ENCODE data around the gene MAST2.

The MAST2 gene

DNA sequence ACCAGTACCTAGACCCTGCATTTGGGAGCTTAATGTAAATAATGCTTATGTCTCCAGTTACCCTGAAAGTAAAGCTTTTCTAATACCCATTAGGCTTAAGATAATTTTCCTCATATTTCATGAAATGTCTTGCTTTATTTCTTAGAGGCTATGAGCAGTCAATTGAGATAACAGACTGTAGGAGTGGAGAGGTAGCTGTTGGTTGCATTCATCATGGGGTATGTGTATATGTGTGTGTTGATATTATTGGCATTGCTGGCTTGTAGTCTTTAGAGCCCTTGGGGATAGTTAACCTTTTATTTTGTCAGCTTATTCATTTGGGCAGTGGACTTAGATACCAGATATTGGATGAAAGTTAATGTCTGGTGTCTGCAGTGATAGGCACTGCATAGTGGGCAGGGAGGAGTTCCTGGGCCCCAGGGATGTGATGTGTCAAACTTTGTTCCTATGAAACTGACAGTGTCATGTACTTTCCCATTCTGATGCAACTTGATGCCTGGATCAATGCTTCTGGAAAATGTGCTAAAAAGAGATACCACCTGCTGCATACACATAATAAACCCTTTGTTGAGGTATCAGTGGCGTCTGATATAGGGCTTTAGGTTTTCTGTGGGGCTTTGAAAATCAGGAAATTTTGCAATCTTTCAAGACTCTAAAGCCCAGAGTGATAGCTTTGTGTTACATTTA lies 83.9 kb downstream of the MAST2 start:
- peaks cover 0 to 2% of the 10 kb centered on the region in 2 experiments for H3K36me3 ChIP-seq (ENCODE audit: control insufficient read depth in 1 of 2, insufficient read depth in 2 of 2, low read length in 2 of 2)
- no peak overlapping the region for H2BK120ac ChIP-seq (ENCODE audit: insufficient read depth, low read length, poor library complexity)
- H4K91ac ChIP-seq (ENCODE audit: low read depth, low read length): no peak overlapping the region
- no peak overlapping the region for H3K14ac ChIP-seq (ENCODE audit: low read length)
- H3K4me3 ChIP-seq (ENCODE audit: low read depth, low read length): no peak overlapping the region
- no peak overlapping the region for H4K8ac ChIP-seq (ENCODE audit: low read depth, low read length)
- H3K4me1 ChIP-seq (ENCODE audit: control insufficient read depth in 1 of 2, insufficient read depth in 2 of 2, low read length in 2 of 2): peaks cover 2 to 3% of the 10 kb centered on the region in 2 experiments
- DNase-seq: no peak
- no peak overlapping the region for H2AFZ ChIP-seq (ENCODE audit: insufficient read depth, low read length, poor library complexity)
- H3K4ac ChIP-seq (ENCODE audit: low read depth, low read length): no peak overlapping the region
- H3K27me3 ChIP-seq (ENCODE audit: insufficient read depth, low read length): no peaks in the 10 kb centered on the region
- H2BK5ac ChIP-seq (ENCODE audit: low read depth, low read length, poor library complexity): no peak overlapping the region
- H3K79me1 ChIP-seq (ENCODE audit: low read length): peaks cover 8% of the 10 kb centered on the region
- H3K27ac ChIP-seq (ENCODE audit: low read depth, low read length): no peak overlapping the region
- no peak overlapping the region for H3K23ac ChIP-seq (ENCODE audit: low read length)
- no peaks in the 10 kb centered on the region for H3K9me3 ChIP-seq (ENCODE audit: insufficient read depth, low read depth, low read length)
- no peak overlapping the region for H3K18ac ChIP-seq (ENCODE audit: low read length)
- H4K12ac ChIP-seq (ENCODE audit: low read depth, low read length): no peak overlapping the region
- WGBS (ENCODE audit: extremely low coverage, insufficient coverage, insufficient read length): no CpG with 5 or more reads among the region's 1 CpG
- H3K9ac ChIP-seq (ENCODE audit: low read length): no peak overlapping the region
- H2AK5ac ChIP-seq (ENCODE audit: low read length): no peak overlapping the region
- peaks cover 4% of the 10 kb centered on the region for H3K79me2 ChIP-seq (ENCODE audit: control insufficient read depth, insufficient read depth, low read length, poor library complexity)
- H3K4me2 ChIP-seq (ENCODE audit: low read length): no peak overlapping the region
- H2BK12ac ChIP-seq (ENCODE audit: low read length): no peak overlapping the region

DNA sequence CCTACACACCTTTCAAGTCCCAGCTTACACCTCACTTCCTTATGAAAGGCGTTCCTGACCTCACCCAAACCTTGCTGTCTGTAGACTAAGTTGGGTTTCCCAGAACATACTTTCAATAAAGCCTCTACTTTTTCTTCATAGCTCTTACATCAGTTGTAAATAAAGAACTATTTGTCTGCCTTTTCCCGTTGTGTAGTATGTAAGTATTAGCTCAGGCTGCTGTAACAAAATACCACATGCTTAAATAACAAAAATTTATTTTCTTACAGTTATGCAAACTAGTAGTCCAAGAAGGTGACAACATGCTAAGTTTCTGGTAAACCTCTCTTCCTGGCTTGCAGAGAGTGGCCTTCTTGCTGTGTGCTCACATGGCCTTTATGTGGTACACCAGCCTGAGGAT lies 86.7 kb downstream of the MAST2 start:
- peaks cover 4% of the 10 kb centered on the region for H3K79me2 ChIP-seq (ENCODE audit: control insufficient read depth, insufficient read depth, low read length, poor library complexity)
- no peak overlapping the region for H2AK5ac ChIP-seq (ENCODE audit: low read length)
- no peaks in the 10 kb centered on the region for H3K9me3 ChIP-seq (ENCODE audit: insufficient read depth, low read depth, low read length)
- H2BK5ac ChIP-seq (ENCODE audit: low read depth, low read length, poor library complexity): no peak overlapping the region
- no peak overlapping the region for H3K4ac ChIP-seq (ENCODE audit: low read depth, low read length)
- H4K12ac ChIP-seq (ENCODE audit: low read depth, low read length): no peak overlapping the region
- H3K4me3 ChIP-seq (ENCODE audit: low read depth, low read length): no peak overlapping the region
- no peak overlapping the region for H2AFZ ChIP-seq (ENCODE audit: insufficient read depth, low read length, poor library complexity)
- H3K36me3 ChIP-seq (ENCODE audit: control insufficient read depth in 1 of 2, insufficient read depth in 2 of 2, low read length in 2 of 2): peaks cover 0 to 2% of the 10 kb centered on the region in 2 experiments
- H3K4me1 ChIP-seq (ENCODE audit: control insufficient read depth in 1 of 2, insufficient read depth in 2 of 2, low read length in 2 of 2): peaks cover 2 to 3% of the 10 kb centered on the region in 2 experiments
- H3K14ac ChIP-seq (ENCODE audit: low read length): peak overlapping the region; percentile 74
- no peak overlapping the region for H3K18ac ChIP-seq (ENCODE audit: low read length)
- peaks cover 11% of the 10 kb centered on the region for H3K79me1 ChIP-seq (ENCODE audit: low read length)
- no peak overlapping the region for H2BK12ac ChIP-seq (ENCODE audit: low read length)
- no peak for DNase-seq
- no peaks in the 10 kb centered on the region for H3K27me3 ChIP-seq (ENCODE audit: insufficient read depth, low read length)
- H4K8ac ChIP-seq (ENCODE audit: low read depth, low read length): no peak overlapping the region
- no peak overlapping the region for H3K23ac ChIP-seq (ENCODE audit: low read length)
- H2BK120ac ChIP-seq (ENCODE audit: insufficient read depth, low read length, poor library complexity): peak overlapping the region; percentile 48
- no peak overlapping the region for H3K9ac ChIP-seq (ENCODE audit: low read length)
- no peak overlapping the region for H3K27ac ChIP-seq (ENCODE audit: low read depth, low read length)
- H4K91ac ChIP-seq (ENCODE audit: low read depth, low read length): no peak overlapping the region
- WGBS (ENCODE audit: extremely low coverage, insufficient coverage, insufficient read length): no CpG with 5 or more reads among the region's 2 CpGs
- H3K4me2 ChIP-seq (ENCODE audit: low read length): no peak overlapping the region

- no peak for DNase-seq
- peak overlapping the region; percentile 83 for H2AK5ac ChIP-seq (ENCODE audit: low read length)
- no peak overlapping the region for H3K4ac ChIP-seq (ENCODE audit: low read depth, low read length)
- H3K27ac ChIP-seq (ENCODE audit: low read depth, low read length): peak overlapping the region; percentile 83
- H3K79me2 ChIP-seq (ENCODE audit: control insufficient read depth, insufficient read depth, low read length, poor library complexity): peaks cover 4% of the 10 kb centered on the region
- H3K36me3 ChIP-seq (ENCODE audit: control insufficient read depth in 1 of 2, insufficient read depth in 2 of 2, low read length in 2 of 2): peaks cover 0 to 2% of the 10 kb centered on the region in 2 experiments
- no peak overlapping the region for H3K23ac ChIP-seq (ENCODE audit: low read length)
- peak overlapping the region; percentile 86 for H2BK5ac ChIP-seq (ENCODE audit: low read depth, low read length, poor library complexity)
- no peak overlapping the region for H2AFZ ChIP-seq (ENCODE audit: insufficient read depth, low read length, poor library complexity)
- WGBS (ENCODE audit: extremely low coverage, insufficient coverage, insufficient read length): no CpG with 5 or more reads among the region's 2 CpGs
- peaks cover 2 to 3% of the 10 kb centered on the region in 2 experiments for H3K4me1 ChIP-seq (ENCODE audit: control insufficient read depth in 1 of 2, insufficient read depth in 2 of 2, low read length in 2 of 2)
- peak overlapping the region; percentile 94 for H2BK120ac ChIP-seq (ENCODE audit: insufficient read depth, low read length, poor library complexity)
- no peaks in the 10 kb centered on the region for H3K9me3 ChIP-seq (ENCODE audit: insufficient read depth, low read depth, low read length)
- H4K8ac ChIP-seq (ENCODE audit: low read depth, low read length): peak overlapping the region; percentile 47
- no peaks in the 10 kb centered on the region for H3K27me3 ChIP-seq (ENCODE audit: insufficient read depth, low read length)
- peak overlapping the region; percentile 70 for H3K14ac ChIP-seq (ENCODE audit: low read length)
- H3K4me2 ChIP-seq (ENCODE audit: low read length): no peak overlapping the region
- peak overlapping the region; percentile 84 for H3K18ac ChIP-seq (ENCODE audit: low read length)
- H3K79me1 ChIP-seq (ENCODE audit: low read length): peaks cover 11% of the 10 kb centered on the region
- no peak overlapping the region for H4K12ac ChIP-seq (ENCODE audit: low read depth, low read length)
- H3K4me3 ChIP-seq (ENCODE audit: low read depth, low read length): no peak overlapping the region
- H4K91ac ChIP-seq (ENCODE audit: low read depth, low read length): peak overlapping the region; percentile 94
- H2BK12ac ChIP-seq (ENCODE audit: low read length): peak overlapping the region; percentile 97
- no peak overlapping the region for H3K9ac ChIP-seq (ENCODE audit: low read length)
Measured at GRCh38 chr1:45891087-45891486, 87.7 kb downstream of the MAST2 start.

- no peak overlapping the region for H3K9ac ChIP-seq (ENCODE audit: low read length)
- no CpG with 5 or more reads among the region's 6 CpGs for WGBS (ENCODE audit: extremely low coverage, insufficient coverage, insufficient read length)
- peaks cover 3 to 6% of the 10 kb centered on the region in 2 experiments for H3K4me1 ChIP-seq (ENCODE audit: control insufficient read depth in 1 of 2, insufficient read depth in 2 of 2, low read length in 2 of 2)
Measured at GRCh38 chr1:45892068-45892785, 88.8 kb downstream of the MAST2 start.

More at GRCh38 chr1:45892068-45892785, 88.8 kb downstream of the MAST2 start:
- H3K9me3 ChIP-seq (ENCODE audit: insufficient read depth, low read depth, low read length): no peaks in the 10 kb centered on the region
- H4K8ac ChIP-seq (ENCODE audit: low read depth, low read length): no peak overlapping the region
- no peak overlapping the region for H3K14ac ChIP-seq (ENCODE audit: low read length)
- no peaks in the 10 kb centered on the region for H3K27me3 ChIP-seq (ENCODE audit: insufficient read depth, low read length)
- no peak overlapping the region for H2AFZ ChIP-seq (ENCODE audit: insufficient read depth, low read length, poor library complexity)
- H2BK5ac ChIP-seq (ENCODE audit: low read depth, low read length, poor library complexity): peak overlapping the region; percentile 79
- peak overlapping the region; percentile 77 for H4K91ac ChIP-seq (ENCODE audit: low read depth, low read length)
- H3K27ac ChIP-seq (ENCODE audit: low read depth, low read length): peak overlapping the region; percentile 90
- peaks cover 4% of the 10 kb centered on the region for H3K79me2 ChIP-seq (ENCODE audit: control insufficient read depth, insufficient read depth, low read length, poor library complexity)
- no peak overlapping the region for H3K4ac ChIP-seq (ENCODE audit: low read depth, low read length)
- H2BK120ac ChIP-seq (ENCODE audit: insufficient read depth, low read length, poor library complexity): peak overlapping the region; percentile 72
- peaks cover 13% of the 10 kb centered on the region for H3K79me1 ChIP-seq (ENCODE audit: low read length)
- H2AK5ac ChIP-seq (ENCODE audit: low read length): no peak overlapping the region
- H3K18ac ChIP-seq (ENCODE audit: low read length): no peak overlapping the region
- peaks cover 0 to 2% of the 10 kb centered on the region in 2 experiments for H3K36me3 ChIP-seq (ENCODE audit: control insufficient read depth in 1 of 2, insufficient read depth in 2 of 2, low read length in 2 of 2)
- peak overlapping the region; percentile 16 for H3K4me2 ChIP-seq (ENCODE audit: low read length)
- no peak overlapping the region for H4K12ac ChIP-seq (ENCODE audit: low read depth, low read length)
- H2BK12ac ChIP-seq (ENCODE audit: low read length): no peak overlapping the region
- no peak overlapping the region for H3K4me3 ChIP-seq (ENCODE audit: low read depth, low read length)
- DNase-seq: peak; percentile 10 to 75
- H3K23ac ChIP-seq (ENCODE audit: low read length): no peak overlapping the region
